HG02973 (cell line): ENCODE results near the gene LAMA5.

Experiments
- ATAC-seq: cut with Tn5 transposase; IDR thresholded peaks from one replicate; pipeline ENCODE4 v1.9.1; 2021; ENCODE audit warnings: moderate library complexity; ENCODE audit not compliant: unreplicated experiment

Gene LAMA5

DNA sequence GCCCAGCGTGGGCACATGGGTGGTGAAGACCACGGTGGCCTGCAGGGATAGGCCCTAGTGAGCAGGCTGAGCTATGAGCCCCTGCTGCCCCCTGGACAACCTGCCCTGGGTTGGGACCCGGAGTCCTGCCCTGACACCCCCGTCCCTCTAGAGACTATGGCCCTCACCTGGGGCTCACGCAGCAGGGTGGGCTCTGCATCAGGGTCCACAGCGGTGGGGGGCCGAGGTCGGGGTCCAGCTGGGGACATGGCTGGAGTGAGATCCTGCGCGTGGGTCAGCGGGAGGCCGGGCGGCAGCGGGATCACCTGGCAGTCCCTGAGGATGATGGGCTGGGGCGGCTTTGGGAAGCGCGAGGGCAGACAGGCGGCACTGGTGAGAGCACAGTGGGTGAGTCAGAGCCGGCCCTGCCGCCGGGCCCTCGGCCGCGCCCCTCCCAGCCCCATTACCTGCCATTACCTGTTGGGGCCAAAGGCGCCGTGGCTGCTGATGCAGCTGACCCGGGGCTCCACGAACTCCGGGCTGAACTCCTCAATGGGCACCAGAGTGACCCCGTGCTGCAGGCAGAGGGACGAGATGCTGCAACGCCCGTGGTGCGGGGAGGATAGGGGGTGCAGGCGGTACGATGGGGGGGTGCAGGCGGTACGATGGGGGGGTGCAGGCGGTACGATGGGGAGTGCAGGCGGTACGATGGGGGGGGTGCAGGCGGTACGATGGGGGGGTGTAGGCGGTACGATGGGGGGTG lies 36.4 kb downstream of the LAMA5 start:
- no peak for ATAC-seq

DNA sequence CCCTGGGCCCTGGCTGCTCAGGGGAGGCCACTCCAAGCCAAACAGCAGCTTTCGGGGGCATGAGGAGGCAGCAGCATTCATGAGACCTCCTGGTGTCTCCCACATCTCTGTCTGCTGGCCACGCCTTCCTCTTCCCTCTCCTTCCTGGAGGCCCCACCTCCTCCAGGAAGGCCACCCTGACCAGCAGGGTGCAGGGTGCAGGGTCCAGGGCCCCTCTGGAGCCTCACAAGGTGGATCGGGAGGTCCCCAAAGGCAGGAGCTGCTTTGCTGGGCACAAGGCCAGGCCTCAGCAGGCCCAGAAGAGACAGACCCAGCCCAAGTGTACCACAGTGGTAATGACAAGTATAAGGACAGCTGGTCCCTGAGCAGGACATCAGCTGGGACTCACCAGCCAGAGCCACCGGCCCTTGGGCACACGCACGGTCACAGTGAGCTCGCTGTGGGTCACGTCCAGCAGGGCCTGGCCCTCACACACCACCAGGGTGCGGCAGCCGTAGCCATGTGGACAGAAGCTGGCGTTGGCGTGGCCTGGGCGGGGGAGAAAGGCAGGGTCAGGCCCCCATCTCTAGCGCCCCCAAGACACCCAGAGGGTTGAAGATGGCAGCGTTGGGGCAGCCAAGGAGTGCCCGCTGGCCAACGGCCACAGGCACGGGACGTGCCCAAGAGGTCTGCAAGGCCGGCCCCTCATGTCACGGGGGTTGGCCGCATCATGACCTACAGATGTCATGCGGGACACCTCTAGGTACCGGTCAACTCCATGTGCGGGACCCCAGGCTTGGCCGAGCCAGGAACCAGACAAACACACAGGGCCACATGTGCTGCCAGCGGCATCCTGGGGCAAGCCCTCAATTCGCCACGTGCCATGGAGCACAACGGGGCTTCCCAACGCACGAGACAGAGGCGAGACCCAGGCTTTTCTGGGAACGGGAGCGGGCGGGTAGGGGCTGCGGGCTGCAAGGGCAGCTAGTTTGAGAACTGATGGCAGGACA lies 37.4 kb downstream of the LAMA5 start:
- ATAC-seq, result no peak

DNA sequence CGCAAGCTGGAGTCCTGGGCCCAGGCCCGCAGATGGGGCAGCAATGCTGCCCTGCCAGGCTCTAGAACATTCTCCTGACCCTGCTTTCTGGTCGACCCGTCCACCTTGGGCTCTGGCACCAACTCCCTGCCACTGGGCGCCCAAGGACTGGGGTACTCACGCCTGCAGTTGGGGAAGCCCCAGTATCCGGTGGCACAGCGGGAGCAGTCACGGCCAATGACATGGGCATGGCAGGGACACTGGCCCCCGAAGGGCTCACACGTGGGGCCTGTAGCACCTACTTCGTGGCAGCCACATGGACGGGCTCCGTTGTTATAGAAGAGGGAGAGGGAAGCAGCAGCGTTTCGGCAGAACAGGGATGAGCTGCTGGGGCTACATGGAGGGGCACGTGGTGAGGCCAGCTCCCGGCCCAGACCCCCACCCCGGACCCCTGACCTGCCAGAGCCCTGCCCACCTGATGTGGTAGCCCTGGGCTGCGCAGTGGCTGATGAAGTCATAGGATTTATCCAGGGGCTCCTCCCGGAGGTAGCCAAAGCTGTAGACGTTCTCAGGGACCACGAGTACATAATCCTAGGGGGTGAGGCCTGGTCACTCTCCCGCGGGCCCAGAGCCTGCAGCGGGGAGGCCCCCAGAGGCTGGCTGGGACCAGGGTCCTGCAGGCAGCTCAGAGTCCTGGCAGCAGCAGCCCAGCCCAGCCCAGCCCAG lies 38.3 kb downstream of the LAMA5 start:
- ATAC-seq, result no peak

DNA sequence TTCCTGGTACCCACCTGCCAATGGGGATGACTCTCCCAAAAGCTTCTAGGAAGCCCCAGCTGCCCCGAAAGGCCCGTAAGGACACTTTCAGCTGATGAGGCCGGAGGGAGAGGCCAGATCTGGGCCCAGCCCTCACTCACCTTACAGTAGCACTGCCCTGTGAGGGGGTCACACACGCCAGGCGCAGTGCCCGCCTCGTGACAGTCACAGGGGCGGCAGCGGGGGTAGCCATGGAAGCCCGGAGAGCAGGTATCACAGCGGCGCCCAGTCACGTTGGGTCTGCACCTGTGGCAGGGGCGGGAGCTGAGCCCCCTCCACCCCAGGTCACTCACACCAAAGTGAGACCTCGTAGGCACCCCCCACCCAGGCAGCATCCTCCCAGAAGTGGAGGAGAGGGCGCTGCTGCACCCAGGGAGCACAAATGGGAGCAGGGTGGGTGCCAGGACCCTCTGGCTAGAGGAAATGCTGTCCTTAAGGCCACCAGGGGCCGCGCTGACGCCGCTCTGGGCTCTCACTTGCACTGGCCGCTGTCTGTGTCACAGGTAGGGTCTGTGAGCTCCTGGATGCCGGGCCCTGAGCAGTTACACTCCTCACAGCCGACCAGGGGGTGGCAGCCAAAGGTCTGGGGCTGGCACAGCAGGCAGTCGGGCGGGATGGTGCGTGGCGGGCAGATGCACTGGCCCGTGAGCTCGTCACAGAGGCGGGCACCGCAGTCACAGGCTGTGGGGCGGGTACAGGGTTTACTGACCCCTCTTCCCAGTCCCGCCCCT lies 39.2 kb downstream of the LAMA5 start:
- no peak for ATAC-seq

DNA sequence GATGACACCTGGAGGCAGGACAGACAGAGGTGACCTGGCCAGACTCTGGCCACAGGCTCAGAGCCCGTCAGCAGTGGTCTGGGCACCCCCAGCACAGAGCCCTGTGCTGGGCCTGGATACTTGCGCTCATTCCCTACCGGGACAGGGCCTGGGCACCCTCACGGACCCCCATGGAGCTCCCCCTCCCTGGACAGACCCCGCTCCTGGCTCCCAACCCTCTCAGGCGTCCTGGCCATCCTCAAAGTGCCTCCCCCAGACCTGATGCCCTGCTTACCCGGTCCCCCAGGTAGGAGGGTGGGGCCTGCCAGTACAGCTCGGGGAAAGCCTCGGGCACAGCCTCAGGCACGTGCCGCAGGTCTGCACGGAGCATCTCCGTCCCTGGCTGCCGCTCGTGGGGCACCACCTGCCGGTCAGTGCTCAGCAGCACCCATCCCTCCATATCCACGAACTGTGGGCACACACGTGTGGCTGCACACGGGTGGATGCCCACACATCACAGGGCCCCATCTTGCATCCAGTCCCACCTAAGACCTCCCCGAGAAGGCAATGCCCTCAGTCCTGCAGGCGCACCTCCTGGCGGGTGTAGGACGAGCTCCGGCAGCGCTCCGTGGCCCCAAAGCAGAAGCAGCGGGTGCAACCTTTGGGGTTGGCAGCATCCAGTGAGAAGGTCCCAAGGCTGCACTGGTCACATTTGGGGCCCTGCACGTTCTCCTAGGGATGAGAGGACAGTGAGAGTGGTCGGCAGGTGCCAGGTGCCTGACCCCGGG lies 40.0 kb downstream of the LAMA5 start:
- ATAC-seq, result no peak

DNA sequence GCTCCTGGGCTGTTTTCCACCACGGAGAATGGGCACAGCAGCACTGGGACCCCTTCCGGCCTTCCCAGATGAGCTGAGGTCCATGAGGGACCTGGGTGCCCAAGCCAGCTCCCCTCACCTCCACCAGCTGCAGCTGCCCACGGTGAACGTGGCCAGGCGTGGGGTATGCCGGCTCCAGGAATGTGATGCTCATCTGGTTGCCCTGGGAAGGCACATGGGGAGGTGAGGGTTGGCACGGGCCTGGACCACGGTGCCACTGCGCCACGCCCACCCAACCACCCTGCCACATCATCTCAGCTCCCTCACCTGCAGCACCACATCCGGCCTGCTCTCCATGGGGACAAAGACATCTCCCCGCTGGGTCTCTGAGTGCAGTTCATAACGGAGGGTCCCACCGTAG lies 40.6 kb downstream of the LAMA5 start:
- ATAC-seq, result no peak

DNA sequence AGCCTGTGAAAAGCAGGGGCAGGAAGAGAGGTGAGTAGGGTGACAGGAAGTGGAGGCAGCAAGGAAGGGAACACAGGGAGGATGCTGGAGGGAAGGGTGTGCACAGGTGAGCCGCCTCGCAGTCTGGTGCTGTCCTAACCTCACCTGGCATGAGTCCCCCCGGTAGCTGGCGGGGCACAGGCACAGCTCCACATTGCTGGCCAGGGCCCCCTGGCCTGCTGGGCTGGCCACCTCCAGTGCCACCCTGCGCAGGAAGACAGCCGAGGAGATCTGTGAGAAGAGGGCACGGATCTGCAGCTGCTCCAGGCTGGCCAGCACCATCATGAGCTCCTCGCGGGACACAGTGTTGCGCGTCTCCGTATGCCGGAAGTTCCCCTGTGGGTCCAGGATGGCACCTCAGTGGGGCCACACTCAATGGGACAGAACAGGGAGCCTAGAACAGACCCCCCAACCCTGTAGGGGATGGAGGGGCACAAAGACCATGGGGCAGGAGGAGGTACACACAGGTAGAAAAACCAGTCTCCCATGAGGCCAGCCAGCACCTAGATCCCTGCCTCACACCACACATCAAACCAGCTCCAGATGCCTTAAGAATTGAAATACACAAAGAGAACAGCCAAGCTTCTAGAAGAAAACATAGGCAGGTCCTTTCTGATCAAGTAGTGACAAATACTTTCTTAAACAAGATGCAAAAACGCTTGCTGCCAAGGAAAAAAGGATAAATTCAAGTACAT lies 41.8 kb downstream of the LAMA5 start:
- ATAC-seq, result no peak

DNA sequence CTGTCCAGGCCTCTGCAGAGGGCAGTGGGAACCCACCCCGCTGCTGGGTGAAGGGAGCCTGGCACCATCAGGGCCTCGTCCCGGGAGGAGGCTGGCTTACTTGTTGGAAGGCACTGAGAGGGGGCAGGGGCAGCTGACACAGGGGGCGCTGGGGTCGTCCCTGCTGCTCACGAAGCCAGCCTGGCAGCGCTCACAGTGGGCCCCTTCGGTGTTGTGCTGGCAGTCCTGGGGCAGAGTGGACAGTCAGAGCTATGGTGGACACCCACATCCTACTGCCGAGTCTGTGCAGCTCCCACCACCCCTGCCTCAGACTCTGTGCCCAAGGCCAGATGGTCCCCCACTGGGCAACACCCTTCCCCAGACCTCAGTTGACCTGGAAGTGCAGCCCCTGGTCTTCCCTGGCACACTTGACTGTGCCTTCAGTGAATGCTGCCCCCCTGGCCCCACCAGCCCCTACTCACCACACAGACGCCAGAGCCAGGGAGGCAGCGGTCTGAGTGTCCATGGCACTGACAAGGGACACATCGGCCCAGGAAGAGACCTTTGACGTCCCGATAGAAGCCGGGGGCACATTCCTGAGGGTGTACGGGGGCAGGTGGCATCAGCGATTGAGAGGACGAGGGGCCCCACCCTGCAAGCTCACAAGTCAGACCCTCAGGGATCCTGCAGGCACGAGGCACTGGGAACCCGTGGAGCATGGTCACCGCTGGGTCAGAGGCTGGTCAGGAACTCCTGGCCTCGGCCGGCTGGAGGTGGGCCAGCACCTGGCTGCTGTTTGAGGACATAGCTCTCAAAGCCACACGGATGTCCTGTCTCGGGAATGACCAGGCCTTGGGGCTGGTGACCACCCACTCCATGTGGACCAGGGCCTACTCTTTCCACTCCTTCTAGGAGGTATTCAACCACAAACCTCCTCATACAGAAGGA lies 42.9 kb downstream of the LAMA5 start:
- ATAC-seq, result no peak

DNA sequence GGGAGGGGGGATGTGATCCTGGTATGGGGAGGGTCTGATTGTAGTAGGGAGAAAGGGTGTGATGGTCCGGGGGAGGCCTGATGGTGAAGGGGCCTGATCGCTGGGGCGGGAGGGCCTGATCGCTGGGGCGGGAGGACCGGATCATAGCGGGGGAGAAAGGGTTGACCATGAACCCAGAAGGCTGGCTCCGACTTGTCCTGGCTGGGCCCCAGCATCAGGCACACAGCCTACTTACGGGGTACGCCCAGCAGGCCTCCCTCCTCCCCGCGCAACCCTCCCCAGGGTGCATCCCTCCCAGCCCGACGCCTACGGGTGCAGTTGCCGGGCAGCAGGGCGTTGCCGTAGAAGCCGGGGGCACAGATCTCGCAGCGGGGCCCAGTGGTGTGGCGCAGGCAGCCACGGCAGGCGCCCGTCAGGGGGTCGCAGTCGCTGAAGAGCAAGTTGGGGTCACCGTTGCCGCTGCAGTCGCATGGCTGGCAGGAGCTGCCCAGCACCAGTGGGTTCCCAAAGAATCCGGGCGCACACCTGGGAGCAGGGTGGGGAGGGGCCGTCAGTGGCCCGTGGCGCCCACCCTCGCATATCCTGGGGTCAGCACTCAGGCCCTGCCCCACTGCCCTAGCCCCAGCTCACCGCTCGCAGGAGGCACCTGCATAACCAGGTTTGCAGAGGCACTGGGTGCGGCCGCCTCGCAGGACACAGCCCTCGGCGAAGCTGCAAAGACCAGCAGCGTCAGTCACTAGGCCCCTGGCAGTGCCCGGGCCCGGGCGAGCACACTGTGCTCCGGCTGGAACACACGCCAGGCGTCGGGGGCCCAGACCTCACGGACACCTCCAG lies 43.7 kb downstream of the LAMA5 start:
- no peak for ATAC-seq

DNA sequence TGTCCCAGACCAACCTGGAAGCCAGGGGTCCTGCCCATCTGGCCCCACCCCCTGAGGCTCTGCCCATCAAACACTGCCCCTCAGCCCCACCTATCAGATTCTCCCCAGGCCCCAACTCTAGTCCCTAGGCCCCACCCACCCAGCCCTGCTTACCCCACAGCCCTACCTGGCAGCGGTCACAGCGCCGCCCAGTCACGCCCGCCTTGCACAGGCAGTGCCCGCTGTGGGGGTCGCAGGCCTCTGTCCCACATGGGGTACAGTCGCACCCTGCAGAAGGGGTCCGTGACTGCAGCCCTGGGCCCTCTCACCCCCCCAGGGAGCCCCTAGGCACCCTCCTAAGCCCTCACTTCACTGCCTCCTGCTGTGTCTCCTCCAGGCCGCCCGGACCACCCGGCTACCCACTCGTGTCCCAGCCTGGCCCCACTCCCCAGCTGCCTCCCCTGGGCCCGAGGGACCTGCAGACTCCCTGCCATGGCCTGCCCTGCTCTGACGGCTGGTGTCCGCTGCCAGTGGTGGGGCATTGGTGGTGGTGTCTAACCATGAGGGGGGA lies 44.5 kb downstream of the LAMA5 start:
- ATAC-seq, result no peak

DNA sequence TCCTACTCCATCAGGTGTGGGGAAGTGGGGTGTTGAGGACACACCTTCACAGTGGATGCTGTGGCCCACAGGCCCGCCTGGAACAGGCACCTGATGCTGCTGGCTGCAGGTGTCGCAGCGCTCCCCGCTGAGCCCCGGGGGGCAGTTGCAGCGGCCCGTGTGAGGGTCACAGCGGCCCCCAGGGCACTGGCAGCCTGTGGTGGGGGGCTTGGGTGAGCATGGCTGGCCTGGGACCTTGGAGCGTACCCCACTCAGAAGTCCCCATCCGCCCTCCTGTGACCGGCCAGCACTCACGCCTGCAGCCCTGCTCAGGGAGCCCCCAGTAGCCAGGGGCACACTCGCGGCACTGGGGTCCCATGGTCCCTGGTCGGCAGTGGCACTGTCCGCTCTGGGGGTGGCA lies 45.1 kb downstream of the LAMA5 start:
- no peak for ATAC-seq

DNA sequence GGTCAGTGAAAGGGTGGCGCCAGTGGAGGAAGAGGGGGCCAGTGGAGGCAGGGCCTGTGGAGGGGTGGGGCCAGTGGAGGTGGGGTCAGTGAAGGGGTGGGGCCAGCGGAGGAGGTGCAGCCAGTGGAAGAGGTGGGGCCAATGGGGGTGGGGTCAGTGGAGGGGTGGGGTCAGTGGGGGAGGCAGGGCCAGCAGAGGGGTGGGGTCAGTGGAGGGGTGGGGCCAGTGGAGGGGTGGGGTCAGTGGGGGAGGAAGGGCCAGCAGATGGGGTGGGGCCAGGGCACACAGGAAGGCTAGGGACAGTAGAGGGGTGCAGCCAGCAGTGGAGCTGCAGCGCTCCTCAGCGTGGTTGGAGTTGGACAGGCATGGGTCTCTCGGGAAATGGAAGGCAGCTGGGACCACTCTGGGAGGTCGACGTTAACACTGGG lies 45.6 kb downstream of the LAMA5 start:
- no peak for ATAC-seq

DNA sequence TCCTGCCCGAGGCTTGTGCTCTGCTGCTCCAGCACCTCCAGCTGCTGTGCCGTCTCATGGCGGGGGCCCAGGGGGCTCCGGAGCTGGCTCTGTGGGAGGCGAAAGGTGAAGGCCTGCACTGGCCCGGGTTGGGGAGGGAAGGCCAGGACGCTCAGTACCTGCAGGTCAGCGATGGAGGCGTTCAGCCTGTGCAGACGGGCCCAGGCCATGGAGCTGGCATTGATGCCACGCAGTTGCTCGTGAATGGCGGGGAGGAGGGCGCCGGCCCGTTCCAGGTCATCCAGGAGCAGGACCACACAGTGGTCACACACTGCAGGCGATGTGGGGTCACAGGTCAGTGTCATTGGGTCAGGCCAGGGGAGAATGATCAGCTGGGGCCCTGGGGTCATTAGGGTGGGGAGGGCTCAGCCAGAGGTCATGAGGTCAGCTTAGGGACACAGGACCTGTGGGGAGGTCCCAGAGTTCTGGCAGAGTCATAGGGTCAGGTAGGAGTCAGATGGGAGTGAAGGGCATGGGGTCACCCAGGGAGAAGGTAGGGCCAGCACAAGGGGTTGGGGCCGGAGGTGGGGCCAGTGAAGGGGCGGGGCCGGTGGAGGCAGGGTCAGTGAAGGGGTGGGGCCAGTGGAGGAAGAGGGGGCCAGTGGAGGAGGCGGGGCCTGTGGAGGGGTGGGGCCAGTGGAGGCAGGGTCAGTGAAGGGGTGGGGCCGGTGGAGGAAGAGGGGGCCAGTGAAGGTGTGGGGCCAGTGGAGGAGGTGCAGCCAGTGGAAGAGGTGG lies 46.3 kb downstream of the LAMA5 start:
- no peak for ATAC-seq

DNA sequence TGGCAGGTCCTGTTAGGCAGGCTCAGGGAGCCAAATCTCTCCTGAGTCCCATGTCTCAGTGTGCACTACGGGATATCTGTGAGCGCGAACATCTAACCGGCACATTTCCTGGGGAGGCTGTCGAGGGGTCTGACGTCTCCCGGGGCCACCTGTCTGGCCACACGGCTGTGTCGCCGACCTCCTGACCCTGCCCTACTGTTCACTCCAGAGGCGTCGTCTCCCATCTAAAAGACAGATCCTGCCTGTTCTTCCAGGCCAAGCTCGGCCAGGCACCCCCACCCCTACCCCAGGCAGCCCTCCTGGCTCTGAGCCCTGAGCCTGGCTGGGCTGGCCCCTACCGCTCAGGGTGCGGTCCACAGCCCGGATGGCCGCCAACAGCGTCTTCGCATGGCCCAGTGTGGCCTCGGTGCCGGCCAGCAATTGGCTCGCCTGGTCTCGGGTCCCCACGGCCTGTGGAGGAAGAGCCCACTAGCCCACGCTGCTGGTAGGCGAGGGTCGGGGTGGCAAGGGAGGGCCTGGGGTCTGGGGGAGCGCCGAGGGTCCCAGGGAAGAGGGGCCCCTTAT lies 47.7 kb downstream of the LAMA5 start:
- no peak for ATAC-seq

DNA sequence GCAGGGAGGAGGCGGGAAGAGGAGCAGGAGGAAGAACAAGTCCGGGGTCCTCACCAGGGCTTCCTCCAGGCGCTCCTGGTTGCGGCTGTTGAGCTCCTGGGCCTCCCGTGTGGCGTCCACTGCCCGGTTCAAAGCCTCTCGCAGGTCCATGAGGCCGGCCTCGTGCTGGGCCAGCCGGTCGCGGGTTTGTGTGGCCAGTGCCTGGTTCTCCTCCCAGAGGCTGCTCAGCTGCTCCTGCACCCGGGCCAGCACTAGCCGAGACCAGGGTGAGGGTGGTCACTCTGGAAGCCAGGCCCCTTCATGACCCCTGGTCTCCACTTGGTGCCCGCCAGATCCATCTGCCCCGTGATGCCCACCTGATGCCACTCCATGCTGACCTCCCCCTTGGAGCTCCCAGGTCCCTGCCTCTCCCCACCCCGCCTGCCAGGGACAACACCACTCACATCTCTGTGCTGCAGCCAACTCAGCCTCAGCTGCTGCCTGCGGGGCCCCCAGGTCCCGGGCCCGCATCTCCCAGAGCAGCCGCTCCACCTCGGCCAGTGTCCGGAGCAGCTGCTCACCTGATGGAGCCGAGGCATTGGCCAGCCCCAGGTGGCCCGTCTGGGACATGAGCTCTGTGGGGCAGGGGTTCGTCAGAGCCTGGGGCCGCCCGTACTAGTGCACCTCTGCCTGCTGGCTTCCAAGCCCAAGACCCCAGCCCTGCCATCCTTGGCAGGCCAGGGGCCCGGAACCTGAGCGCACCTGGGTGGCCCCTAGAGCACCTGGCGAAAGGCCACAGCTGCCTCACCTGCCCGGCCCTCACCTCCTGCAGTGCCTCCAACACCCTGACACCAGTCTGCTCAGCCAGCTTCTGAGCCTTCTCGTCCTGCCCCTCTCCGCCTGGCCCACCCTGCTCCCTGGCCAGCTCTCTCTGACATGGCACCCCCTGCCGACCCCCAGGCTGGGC lies 48.4 kb downstream of the LAMA5 start:
- no peak for ATAC-seq
